ENCODE measurements around the gene SGCE. TPM values are rescaled to one million over a fixed set of nuclear protein-coding genes. Genes with fewer than 3 reads are reported as not detected.
A peak's percentile ranks its signal among the peaks of the same experiment; 100 is the strongest.

Gene SGCE
- total RNA-seq, 4 donors from 2014 or later = 118 to 203 (median 161) TPM

DNA sequence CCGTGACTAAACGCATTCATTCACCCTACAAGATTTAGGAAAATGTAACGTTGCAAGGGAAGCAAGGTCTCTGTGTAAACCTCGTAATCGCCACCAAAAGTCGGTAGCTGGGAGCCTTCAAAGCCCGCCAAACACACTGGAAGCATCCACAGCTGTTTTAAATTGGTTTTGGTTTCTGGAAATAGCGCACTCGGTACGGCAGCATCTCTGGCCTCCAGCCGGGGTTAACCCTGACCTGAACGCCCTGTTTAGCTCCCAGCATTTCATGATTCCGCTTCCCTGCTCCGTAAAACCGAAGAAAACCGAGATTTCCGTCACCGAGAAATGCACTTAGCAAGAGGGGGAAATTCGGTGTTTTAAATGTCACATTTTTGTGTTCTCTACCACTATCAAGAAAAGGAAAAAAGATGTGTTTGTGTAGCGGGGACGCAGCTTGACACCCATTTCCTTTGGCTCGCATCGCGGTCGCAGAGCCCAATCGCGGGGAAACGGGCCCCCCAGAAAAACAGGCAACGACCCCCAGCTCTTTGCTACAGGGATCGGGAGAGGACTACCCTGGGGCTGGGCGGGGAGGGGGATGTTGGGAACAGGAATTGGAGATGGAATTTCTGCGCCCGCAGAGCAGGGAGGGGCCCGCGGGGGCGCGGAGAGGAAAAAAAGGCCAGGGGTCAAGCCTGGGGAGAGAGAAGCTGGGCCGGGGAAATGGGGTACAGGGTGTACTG, 646 bp downstream of the SGCE start:
- H3K36me3 ChIP-seq = no peaks in the 10 kb centered on the region
- peak overlapping the region; percentile 53 to 77 (median 67) for H3K4me3 ChIP-seq
- H3K4me1 ChIP-seq = peaks cover 0 to 41% (median 0%) of the 10 kb centered on the region in 4 donors
- H3K27me3 ChIP-seq = peaks cover 0 to 10% of the 10 kb centered on the region in 2 donors
- TF ChIP-seq POLR2A (IDR thresholded peaks at IDR 0.05) (no peak), EP300 (IDR thresholded peaks at IDR 0.05) (no peak)
- TF ChIP-seq, protein P1, sequence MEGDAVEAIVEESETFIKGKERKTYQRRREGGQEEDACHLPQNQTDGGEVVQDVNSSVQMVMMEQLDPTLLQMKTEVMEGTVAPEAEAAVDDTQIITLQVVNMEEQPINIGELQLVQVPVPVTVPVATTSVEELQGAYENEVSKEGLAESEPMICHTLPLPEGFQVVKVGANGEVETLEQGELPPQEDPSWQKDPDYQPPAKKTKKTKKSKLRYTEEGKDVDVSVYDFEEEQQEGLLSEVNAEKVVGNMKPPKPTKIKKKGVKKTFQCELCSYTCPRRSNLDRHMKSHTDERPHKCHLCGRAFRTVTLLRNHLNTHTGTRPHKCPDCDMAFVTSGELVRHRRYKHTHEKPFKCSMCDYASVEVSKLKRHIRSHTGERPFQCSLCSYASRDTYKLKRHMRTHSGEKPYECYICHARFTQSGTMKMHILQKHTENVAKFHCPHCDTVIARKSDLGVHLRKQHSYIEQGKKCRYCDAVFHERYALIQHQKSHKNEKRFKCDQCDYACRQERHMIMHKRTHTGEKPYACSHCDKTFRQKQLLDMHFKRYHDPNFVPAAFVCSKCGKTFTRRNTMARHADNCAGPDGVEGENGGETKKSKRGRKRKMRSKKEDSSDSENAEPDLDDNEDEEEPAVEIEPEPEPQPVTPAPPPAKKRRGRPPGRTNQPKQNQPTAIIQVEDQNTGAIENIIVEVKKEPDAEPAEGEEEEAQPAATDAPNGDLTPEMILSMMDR (IDR thresholded peaks at IDR 0.05) = no peak
- WGBS, 2 donors = 1 to 2% methylated on average over 38 of the region's 38 CpGs
- H3K9me3 ChIP-seq = no peaks in the 10 kb centered on the region
- H3K27ac ChIP-seq = peak overlapping the region; percentile 77 to 93 (median 88)
- DNase-seq (ENCODE audit: low spot score in 2 of 2) = peak in 1 of 2 donors; percentile 12

DNA sequence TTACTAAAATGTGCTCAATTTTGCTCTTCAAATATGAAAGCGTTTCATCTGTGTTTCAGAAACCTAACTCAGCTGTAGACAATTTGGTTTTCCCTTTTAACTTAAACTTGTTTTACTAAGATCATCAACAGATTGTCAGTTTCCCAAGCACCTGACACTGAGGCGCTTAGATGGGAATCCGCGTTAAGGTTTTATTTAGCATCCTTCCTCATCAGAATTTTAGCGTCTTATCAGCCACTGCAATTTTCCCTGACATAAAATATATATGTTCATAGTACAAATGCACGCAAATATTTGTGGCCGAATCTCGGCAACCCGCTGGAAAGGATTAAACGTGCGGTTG, 1.2 kb downstream of the SGCE start:
- H3K27ac ChIP-seq = peak overlapping the region in 3 of 4 donors; percentile 85 to 93 (median 92)

DNA sequence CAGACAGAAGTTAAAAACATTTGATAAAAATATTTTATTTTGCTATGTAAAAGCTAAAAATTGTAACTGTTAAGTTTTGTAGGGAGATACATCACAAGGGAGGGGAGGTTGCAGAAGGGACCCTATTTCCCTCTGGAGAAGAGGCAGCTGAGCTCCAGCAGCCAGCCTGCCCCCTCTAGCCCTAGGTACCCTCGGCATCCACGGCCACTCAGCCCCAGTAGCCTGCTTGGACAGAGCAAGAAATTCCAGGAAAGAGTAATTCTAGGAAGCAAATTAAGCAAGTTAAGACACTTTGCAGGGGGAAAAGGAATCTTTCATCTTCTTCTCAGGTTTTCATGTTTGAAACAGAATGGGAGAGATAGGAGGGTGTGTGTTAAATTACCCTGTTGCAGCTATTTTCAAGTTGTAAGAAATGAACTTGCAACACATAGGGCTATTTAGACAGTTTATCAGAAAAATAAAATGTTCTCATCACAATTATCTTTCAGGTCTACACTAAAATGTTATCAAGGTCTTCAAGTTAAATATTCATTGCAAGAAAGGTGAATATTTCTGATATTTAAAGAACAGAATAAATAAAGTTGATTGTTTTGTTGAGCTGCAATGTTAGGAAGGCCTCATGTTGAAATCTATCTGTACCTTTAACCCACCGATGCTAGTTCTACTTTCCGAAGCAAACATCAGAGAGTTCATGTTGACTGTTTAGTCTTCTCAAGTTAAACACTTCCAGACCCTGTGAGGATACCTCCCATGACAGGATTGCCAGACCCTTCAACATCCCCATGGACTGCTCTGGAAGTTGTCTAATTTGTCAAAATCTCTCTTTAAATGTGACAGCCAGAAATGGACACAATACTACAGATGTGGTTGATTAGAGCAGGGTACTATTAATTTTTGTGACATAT, 5.5 kb downstream of the SGCE start:
- no peak for DNase-seq (ENCODE audit: low spot score in 2 of 2)
- no peaks in the 10 kb centered on the region for H3K9me3 ChIP-seq
- H3K36me3 ChIP-seq = no peaks in the 10 kb centered on the region
- 70 to 73% methylated on average over 4 of the region's 4 CpGs for WGBS, 2 donors
- H3K4me1 ChIP-seq = peaks cover 0 to 56% (median 0%) of the 10 kb centered on the region in 4 donors
- no peak overlapping the region for H3K4me3 ChIP-seq
- TF ChIP-seq POLR2A (IDR thresholded peaks at IDR 0.05) (no peak), EP300 (IDR thresholded peaks at IDR 0.05) (no peak)
- TF ChIP-seq, protein P1 (IDR thresholded peaks at IDR 0.05) = no peak
- H3K27ac ChIP-seq = peak overlapping the region in 1 of 4 donors; percentile 26
- H3K27me3 ChIP-seq = peaks cover 0 to 7% of the 10 kb centered on the region in 2 donors

More for the DNA sequence above, 1.2 kb downstream of the SGCE start:
- Histone ChIP-seq H3K36me3 (no peaks in the 10 kb centered on the region), H3K4me1 (peaks cover 0 to 46% (median 0%) of the 10 kb centered on the region in 4 donors), H3K4me3 (peak overlapping the region; percentile 53 to 77 (median 67)), H3K9me3 (no peaks in the 10 kb centered on the region), H3K27me3 (peaks cover 0 to 10% of the 10 kb centered on the region in 2 donors)
- no peak for DNase-seq (ENCODE audit: low spot score in 2 of 2)
- 12 to 15% methylated on average over 11 of the region's 11 CpGs for WGBS, 2 donors
- TF ChIP-seq EP300 (IDR thresholded peaks at IDR 0.05) (no peak), POLR2A (IDR thresholded peaks at IDR 0.05) (no peak)
- TF ChIP-seq, protein P1 (IDR thresholded peaks at IDR 0.05) = no peak

DNA sequence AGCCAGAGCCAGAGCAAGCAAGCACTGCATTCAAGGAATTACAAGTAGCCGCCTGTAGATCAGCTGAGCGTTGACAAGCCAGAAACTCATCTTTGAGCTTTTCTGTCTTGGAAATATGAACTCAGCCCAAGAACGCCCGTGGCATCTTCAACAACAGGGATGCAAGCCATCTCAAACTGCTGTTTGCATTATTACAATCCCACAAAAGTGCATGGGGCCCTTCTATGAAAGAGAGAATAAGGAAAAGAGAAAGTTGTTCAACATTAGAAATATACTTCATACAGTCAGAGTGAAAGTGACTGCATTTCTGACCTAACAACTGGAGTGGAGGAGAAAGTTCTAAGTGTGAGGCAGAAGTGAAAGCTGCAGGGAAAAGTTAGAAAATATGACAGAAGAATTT, 6.5 kb downstream of the SGCE start:
- Histone ChIP-seq H3K4me1 (peaks cover 0 to 48% (median 0%) of the 10 kb centered on the region in 4 donors), H3K9me3 (no peaks in the 10 kb centered on the region), H3K4me3 (no peak overlapping the region), H3K27me3 (no peaks in the 10 kb centered on the region), H3K27ac (peak overlapping the region in 1 of 4 donors; percentile 26), H3K36me3 (no peaks in the 10 kb centered on the region)
- 40 to 47% methylated on average over 4 of the region's 4 CpGs for WGBS, 2 donors
- TF ChIP-seq EP300 (IDR thresholded peaks at IDR 0.05) (no peak), POLR2A (IDR thresholded peaks at IDR 0.05) (no peak)
- TF ChIP-seq, protein P1 (IDR thresholded peaks at IDR 0.05) = no peak
- DNase-seq (ENCODE audit: low spot score in 2 of 2) = no peak

Data from tibial nerve (tissue), 4 donors.